ENCODE measurements around the gene LEMD1. TPM values are rescaled to one million over a fixed set of nuclear protein-coding genes. Genes with fewer than 3 reads are reported as not detected.
A peak's percentile ranks its signal among the peaks of the same experiment; 100 is the strongest.

LEMD1 gene, protein sequence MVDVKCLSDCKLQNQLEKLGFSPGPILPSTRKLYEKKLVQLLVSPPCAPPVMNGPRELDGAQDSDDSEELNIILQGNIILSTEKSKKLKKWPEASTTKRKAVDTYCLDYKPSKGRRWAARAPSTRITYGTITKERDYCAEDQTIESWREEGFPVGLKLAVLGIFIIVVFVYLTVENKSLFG
- polyA plus RNA-seq (ENCODE audit: insufficient read length): not detected

DNA sequence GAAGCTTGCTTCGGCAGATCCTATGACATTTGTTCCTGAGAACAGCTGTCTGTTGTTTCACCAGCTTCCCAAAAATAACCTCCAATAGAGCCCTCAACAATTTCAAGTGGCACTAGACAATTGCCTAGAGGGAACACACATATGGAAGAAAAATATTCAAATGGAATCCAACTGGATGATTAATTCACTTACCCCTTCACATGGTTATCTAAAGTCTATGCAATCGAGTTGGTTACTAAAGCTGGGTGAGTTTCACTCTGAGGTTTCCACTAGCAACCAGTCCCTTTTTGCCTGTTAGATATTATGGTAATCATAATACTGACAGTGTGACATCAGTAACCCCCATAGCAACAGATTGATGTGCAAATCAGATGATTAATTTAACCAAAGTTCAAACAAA, at the start of gene LEMD1:
Gene LEMD1, minus strand, starts transcription at position 259 of the 400 bp plus-strand sequence. CDS start 1,520 bp downstream, outside the sequence.
- DNase-seq (ENCODE audit: low read depth): no peak

DNA sequence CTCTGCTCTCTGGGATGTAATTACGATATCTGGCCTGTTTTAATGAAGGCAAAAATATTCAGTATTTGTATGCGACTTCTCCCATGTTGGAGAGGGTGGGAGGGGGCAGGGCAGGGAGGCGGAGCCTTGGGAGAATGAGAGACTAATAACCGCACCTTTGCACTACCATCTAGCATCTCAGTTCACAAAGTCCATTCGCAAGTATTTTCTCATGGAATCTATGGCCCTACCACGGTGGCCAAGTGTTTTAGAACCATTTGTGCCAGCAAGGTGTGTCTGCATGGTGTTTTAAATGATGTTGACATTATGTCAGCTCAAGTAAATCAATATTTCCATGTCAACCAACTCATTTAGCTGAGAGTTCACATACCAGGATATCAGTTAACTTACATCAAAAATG, 48.3 kb upstream of the LEMD1 start:
- no peak for DNase-seq (ENCODE audit: low read depth)

DNA sequence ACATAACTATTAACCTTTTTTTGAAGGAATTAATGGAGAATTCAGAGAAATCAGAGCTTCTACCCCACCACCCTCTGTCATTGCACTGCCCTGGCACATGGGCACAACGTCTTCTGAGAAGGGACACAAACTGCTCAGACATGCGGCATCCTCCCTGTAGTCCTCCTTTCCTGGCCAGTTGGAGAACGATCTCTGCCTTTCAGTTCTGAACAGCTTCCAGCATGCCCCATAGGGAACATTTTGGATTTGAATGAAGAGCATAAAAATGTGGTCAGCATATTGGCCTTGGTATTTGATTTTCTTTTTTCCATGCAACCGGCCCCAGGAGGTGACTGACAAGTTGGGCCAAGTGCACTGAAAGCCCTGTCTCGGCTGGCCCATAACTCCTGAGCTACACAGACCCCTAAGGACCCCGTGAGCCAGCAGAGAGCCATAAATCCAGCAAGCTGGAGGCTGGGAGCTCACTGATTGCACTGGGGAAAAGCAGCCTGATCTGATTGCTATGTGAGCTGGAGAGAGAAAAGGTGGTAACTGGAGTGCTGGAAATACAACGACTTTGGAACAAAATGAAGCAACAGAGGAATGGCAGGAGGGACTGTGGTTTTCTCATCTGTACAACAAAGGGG, 44.9 kb upstream of the LEMD1 start:
- DNase-seq (ENCODE audit: low read depth): no peak

DNA sequence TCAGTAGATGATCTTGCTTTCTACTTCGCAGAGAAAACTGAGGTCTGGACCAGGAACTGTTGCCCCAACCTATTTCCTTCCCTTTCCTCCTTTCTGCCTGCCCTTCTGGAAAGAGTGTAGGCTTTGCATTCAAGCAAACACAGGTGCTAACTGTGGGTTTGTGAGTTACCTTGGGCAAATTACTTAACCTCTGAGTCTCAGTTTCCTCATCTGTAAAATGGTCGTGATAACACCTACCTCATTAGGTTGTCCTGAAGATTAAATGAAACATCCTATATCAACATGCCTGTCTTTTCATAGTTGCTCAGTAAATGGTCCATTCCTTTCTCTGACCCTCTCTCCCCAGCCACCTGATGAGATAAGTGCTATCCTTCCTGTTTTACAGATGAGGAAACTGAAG, 43.5 kb upstream of the LEMD1 start:
- no peak for DNase-seq (ENCODE audit: low read depth)

DNA sequence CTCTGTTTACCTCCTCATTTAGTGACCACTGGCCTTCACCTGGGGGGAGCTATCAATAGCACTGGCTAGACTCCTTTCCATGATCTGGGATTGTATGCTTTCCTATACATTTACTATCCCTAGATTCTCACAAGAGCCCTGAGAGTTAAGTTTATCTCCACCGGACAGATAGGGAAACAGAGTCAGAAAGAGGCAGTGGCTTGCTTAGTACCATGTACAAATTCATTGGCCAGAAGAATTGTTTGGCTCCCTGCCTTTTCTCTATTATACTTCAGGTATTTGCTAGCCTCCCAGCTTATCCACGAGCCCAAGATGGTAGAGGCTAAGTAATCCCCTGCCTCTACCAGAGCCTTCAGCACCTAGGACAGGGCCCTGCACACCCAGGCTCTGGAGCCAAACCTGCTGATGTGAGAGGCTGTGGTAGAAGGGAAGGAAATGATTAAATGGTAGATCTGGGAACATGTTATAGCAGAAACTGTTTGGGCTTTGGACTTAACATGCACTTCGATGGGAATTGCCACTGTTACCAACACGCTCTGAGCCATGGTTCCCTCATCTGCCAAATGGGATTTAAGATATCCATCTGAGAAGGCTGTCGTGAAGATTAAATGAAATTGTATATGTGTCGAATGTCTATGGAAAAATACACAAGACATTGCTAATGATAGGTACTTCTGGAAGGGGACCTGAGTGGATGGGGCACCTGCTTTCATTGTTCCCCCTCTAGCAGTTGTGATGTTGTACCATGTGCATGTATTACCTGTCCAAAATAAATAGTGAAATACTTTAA, 37.1 kb upstream of the LEMD1 start:
- peak; percentile 17 for DNase-seq (ENCODE audit: low read depth)

DNA sequence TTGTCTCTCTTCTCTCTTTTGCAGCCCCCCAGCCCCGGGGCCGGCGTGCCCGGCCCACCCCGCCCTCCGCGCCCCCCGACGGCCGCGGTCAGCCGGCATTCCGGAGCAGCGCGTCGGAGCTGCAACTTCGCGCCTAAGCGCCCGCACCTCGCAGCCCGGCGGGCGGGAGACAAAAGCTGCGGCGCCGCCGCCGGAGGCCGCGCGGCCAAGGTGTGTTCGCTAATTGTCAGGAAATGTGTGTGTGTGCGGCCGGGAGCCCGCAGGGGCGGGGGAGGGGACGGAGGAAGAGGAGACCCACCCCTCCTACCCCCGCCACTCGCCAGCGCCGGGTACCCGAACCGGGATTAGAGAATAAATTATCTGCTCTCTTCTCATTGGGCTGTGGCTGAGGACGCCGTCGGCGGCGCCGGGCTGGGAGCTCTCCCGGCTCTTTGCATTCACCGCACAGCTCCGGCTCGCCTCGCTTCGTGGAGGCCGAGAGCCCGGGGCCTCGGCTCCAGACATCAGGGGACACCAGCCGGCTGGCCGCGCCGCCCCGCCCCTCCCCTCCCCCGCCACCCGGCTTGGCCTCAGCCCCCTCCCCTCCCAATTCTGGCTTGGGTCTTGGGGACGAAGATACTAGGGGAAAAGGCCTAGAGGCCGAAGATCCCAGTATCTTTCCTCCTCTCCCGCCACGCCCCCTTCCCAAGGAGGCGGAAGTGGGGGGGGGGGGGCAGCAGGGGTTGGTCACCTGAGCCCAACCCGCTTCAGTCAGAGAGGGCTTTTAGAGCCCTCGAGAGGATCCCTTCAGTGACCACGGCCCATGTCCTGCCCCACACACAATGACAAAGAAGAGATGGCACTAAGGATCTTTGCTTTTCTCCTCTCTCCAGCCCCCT, 35.3 kb upstream of the LEMD1 start:
- no peak for DNase-seq (ENCODE audit: low read depth)

DNA sequence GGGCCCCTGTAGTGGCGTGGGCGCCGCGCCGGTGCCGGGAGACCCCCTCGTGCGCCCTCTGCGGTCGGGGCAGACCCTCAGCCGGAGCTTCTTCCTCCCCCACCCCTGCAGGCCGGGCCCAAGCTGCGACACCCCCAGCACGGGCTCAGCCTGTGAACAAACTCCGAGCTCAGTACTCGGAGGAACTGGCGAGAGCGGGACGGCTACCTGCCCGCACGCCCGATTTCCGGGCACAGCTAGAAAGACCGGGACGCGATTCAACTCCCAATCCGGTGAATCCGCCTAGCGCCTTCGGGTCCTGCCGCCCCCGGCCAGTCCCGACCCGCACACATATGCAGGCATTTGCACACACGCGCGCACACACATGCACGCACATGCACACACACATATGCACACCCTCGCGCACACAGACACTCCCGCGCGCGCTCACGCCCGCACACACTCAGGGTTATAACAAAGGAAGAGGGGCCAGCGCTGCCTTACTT, 34.6 kb upstream of the LEMD1 start:
- DNase-seq (ENCODE audit: low read depth): no peak

DNA sequence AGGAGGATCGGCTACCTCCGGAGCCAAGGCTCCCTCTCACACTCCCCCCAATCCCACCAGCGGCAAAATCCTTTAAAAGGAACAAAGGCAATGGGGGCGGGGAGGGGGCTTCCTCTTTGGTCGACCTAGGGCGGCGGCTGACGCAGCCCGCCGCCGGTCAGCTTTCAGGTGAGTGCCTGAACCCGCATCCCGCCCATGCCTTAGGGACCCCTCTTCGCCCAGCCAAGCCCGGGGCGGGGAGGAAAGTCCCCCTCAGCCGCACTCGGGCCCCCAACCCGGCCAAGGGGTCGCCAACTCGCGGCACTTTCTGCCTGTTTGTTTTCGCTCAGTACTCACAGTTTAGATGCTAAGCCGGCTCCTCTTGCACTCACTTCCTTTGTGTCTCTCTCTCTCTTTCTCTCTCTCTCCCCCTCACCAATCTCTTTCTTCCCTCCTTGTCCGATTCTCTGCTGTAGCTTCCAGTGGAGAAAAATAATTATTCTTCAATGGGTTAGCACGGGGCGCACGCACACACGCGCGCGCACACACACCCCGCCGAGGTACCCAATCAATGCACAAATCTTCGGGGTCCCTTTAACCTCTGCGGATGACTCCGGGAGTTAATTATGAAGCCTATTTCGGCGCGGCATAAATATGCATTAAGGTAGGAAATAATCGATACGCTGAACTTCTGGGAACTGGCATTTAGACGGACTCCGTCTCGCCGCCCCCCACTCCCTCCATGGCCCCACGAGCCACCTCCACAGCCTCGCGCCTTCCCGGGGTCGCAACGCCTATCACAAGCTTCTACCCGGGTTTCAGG, 33.9 kb upstream of the LEMD1 start, which contains the start of gene BLACAT1:
Gene BLACAT1, minus strand, starts transcription at position 465 of the 802 bp plus-strand sequence.
- no peak for DNase-seq (ENCODE audit: low read depth)

DNA sequence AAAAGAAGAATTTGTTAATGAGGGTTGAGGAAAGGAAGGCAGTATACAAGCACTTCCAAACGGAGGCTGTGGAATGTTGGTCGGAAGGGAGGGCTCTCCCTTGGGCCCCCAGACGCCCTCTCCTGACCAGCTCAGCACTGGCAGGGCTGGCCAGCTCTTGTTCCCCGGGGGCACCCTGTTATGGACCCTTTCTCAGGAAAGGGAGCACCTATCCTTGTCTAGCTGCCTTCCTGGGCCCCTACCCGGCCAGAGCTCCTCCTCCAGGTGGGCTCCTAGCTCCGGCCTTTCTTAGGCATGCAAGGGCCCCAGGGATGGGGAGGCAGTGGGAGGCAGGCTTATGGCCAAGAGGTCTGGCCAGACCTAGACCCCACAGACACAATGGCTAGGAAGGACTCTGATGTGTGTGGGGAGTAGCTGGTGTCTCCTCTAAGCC, 33.1 kb upstream of the LEMD1 start:
- DNase-seq (ENCODE audit: low read depth): no peak

DNA sequence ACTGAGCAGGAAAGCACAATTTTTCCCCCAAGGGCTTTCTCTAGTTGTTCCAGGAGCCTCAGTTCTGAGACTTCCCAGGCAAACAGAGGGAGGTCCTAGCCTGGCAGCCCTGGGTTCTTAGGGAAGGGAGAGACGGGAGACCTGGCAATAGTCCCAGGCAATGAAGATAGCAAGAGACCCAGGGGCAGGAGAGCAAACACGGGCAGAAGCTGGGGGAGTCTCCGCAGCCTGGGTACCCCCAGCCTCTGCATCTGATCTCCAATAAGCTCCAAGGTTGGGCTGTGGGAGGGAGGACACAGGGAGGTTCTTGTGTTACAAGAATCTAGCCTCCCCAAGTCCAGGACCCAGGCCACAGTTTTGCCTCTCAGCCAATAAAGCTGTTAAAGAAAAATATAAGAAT, 31.6 kb upstream of the LEMD1 start:
- no peak for DNase-seq (ENCODE audit: low read depth)

DNA sequence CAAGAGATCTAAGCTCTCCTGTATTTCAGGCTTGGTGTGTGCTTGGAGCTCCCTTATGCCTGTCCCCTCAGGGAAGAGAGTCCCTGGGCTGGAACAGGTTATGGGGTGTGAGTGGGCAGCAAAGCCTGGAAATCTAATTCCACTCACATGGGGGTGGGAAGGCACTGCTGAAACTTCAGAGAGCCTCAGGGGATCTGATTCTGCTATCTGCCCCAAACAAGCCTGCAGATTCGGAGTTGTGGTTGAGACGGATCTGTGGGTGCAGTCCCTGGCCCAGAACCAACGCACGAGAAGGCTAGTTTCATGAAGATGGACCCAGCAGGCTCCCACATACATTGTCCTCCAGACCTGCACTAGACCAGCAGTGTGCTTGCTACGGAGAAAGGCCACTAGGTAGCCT, 31.1 kb upstream of the LEMD1 start:
- no peak for DNase-seq (ENCODE audit: low read depth)

DNA sequence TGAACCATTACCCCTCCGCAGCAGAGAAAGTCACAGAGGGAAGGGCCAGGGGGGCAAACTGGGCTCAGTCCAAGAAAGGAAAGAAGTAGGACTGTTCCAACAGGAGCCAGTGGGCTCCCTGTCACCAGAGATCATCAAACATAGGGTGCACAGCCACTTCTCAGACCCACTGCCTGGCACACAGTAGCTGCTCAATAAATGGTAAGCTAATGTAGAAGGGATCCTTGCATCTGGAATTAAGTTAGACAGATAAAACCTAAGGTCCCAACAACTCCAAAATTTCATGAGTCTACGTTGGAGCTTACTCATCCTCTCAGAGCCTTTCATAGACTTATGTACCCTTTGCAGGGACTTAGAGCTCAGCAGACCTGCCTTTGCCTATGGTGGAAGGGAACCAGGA, 30.5 kb upstream of the LEMD1 start:
- no peak for DNase-seq (ENCODE audit: low read depth)

DNA sequence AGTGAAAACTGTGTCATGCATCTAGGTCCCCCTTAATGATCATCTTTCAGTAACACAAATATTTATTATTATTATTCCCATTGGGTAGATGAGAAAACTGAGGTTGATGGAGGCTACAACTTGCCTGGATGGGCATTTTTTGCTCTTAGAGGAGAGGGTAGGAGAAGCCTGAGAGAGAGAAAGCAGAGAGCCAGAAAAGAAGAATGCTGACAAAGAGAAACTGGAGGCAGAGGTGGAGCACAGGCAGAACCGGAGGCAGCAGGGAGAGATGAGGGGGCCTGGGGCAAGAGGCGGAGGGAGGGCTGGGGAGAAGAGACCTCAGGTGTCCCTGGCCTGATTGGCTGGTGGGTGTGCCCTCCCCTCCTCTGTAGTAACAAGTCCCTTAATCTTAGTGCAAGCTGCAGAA, 29.9 kb upstream of the LEMD1 start:
- no peak for DNase-seq (ENCODE audit: low read depth)

DNA sequence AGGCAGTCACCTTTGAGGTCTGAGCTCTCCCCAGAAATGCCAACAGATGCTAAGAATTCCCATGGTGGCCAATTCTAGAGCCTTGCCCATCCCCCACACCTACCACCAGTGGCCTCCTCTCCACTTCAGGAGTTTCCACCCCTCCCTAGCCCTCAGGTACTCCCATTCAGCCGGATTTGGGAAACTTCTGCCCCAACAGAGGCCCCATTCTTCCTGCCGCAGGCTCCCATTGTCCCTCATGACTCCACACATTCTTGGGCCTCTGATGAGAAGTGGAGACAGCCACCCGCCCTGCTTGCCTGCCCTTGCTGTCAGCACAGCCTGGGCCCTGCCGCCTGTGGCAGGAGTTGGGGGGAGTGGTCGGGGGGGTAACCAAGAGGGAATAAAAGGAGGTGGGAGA, 29.3 kb upstream of the LEMD1 start:
- DNase-seq (ENCODE audit: low read depth): no peak

DNA sequence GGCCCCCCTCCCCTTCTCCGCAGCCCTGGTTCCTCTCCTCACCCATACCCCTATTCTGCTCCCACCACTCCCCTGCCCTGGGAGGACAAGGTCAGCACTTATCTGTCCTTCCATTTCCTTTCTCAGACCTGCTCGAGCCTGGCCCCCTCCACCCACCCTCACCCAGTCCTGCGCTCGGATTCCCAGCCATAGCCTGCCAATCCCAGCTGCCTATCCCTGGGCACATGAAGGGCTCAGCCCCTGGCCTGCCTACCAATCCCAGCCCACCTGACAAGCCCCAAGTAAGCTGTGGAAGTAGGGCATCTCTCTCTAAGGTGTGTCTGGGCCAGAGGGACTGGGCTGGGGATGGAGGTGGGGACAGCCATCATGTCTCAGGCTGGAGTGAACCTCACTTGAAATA, 28.6 kb upstream of the LEMD1 start:
- no peak for DNase-seq (ENCODE audit: low read depth)

DNA sequence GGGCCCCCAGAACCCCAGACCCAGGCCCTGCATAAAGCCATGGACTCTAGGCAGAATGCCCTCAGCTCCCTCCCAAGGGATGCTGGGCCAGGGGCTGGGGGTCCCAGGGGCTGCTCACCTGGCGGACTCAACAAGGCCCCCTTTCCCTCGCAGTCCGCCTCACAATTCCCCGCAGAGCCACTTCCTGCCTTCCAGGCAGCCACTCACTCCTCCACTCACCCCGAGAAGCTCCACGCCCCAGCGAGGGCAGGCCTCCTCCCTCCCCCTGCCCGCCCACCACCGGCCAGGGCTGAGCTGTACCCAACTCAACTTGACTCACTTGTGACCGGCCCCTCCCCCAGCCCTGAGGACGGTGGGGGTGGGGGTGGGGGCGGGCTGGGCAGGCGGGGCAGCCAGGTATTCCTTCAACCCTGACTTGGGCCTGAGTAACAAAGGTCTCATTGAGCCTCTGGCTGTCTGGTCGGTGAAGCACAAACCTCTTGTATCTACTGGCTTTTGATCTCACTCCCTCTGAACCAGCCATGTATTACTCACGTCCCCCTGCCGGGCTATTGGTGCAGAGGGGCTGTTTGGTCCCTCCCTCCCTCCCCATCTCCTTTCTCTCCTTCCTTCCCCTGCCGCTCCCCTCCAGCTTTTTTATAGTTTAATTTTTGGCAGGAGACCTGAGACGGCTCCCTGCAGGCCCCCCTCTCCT, 28.0 kb upstream of the LEMD1 start:
- DNase-seq (ENCODE audit: low read depth): no peak

DNA sequence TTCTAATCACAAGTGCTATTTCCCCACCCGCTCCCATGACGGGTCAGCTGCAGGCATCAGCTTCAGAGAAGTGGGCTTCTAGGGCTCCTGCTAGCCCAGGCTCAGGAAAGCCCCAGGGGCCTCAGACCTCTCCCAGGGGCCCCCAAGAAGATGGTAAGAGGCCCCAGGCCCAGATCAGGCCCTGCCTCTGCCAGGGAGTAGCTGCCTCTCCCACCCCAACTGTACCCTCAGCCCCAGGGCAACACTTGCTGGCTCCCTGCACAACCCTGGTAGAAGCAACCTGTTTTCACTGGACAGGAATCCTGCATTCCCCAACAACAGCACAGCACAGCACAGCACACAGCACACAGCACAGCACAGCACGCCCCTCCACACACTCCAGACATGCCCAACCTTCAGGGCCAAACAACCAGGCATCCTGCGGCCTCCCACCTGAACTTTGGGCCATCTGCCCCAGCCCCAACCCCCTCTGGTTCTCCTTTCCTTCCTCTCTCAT, 27.4 kb upstream of the LEMD1 start:
- DNase-seq (ENCODE audit: low read depth): no peak

DNA sequence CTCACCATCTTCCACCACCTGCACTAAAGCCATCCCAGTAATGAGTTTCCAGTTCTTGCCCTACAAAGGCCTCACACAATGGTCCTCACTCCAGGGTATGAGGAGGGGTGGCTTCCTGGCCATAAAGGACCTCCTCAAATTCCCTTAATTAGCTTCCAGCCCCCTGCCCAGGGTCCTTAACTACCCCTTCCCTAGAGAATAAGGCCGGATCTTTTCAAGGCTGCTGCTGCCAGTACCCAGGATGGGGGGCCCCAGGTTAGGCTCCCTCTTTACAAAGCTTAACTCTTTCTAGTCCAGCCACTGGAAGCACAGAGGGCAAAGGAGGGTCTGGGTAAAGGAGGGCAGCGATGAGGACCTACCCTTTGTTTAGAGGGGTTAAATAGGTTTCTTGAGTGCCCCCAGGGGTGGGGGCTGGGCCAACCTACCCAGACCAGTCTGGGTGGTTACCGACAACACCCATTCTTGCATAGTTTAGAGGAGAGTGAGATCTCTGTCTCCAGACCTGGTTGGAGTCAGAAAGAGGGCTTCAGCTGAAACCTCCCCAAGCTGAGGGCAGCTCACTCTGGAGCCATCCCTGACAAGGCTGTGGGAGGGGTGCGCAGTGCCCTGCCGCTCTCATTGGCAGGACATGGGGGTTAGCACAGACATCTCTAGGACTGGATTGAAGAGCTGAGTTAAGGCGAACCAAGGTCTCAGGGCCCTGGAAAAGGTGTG, 26.8 kb upstream of the LEMD1 start:
- no peak for DNase-seq (ENCODE audit: low read depth)

All from forelimb muscle (tissue), 1 donor.